NT2/D1 (cell line): ENCODE data around the gene CNPY2.

Experiments
- SUZ12 ChIP-seq: IDR thresholded peaks from 2 replicates; pipeline ENCODE4 v1.6.1; 2011; ENCODE audit not compliant: insufficient read length, insufficient read depth; ENCODE audit errors: extremely low read depth
- YY1 ChIP-seq: IDR thresholded peaks from 2 replicates; pipeline ENCODE4 v1.6.1; 2011; ENCODE audit not compliant: insufficient read length, insufficient read depth
- ZNF274 ChIP-seq: IDR thresholded peaks from 2 replicates; pipeline ENCODE4 v1.6.1; 2011; ENCODE audit warnings: mild to moderate bottlenecking, low read depth, low read length

GRCh38 chr12:56293795-56294194, 22.0 kb downstream of the CNPY2 start:
- TF ChIP-seq ZNF274 (no peak), YY1 (no peak), SUZ12 (no peak)
